ENCODE data around the gene LRMDA.

GRCh38 chr10:76333796-76334195 is 902.4 kb downstream of the LRMDA start:
- no peak for TF ChIP-seq TAF1 (CRISPR knock-in tag; IDR thresholded peaks at IDR 0.05)
- TF ChIP-seq HDAC2 (CRISPR knock-in tag; IDR thresholded peaks at IDR 0.05): no peak

Measured in HepG2 (cell line).